ENCODE results near the gene ILF2.

Gene ILF2

GRCh38 chr1:153659175-153659534, 11.6 kb downstream of the ILF2 start (continued):
- TF ChIP-seq ZNF449 (tag by site-specific recombination; IDR thresholded peaks at IDR 0.05): no peak

DNA sequence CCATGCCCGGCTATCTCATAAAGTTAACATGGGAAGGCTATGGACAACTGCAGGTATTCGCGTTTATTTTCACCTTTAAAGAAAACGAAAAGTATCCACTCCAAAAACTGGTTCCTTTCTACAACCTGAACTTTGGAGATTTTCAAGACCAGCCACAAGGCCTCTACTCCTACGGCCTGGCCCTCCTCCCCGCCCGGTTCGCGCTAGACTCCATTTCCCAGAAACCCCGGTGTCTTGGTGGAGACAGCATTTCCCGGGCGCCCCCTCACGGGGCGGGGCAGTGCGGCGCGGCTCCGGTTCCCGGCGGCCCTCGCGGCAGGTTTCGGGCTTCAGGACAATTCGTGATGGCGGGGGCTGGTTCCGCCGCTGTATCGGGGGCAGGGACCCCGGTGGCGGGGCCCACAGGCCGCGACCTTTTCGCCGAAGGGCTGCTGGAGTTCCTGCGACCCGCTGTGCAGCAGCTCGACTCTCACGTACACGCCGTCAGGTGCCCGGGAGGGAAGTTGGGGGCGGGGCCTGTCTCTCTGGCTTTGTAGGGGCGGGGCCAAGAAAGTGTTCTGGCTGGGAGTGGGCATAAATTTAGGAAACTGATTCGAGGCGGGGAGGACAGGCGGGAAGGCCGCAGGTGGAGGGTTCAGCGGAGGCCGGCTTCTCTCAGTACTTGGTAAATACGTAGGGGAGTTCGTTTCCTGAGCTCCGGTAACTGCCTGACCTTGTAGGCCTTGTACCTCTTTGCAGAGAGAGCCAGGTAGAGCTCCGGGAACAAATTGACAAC, 12.2 kb downstream of the ILF2 start, which contains the start of gene SNAPIN:
Gene SNAPIN, plus strand, starts transcription at position 304 of the 775 bp plus-strand sequence. Its CDS starts 41 bp downstream, at position 345.
- CTCF ChIA-PET: interaction anchor here (0.9 to 2.4 kb wide), 2 partner anchors 10 to 148 kb away, joined by 3 to 9 read pairs; no protein-coding TSS in a partner anchor
- POLR2A ChIA-PET: interaction anchor here (0.6 to 2.8 kb wide), 8 partner anchors 10 to 328 kb away, joined by 3 to 24 read pairs (median 5); partner anchors contain the start of genes CHTOP, S100A1, S100A13 and SLC27A3
- peaks cover 23 to 42% of the 10 kb centered on the region in 2 experiments for H3K36me3 ChIP-seq (ENCODE audit: control insufficient read depth in 2 of 2, insufficient read depth in 1 of 2, low read length in 2 of 2)
- H3K9me3 ChIP-seq (ENCODE audit: control insufficient read depth, insufficient read depth, low read depth, low read length): no peaks in the 10 kb centered on the region
- H3K4me1 ChIP-seq (ENCODE audit: control insufficient read depth, insufficient read depth, low read length): 0 out of 2 replicates have a peak, but pooled peaks cover 2% of the 10 kb centered on the region
- H3K27ac ChIP-seq (ENCODE audit: extremely low read depth, low read depth, low read length): peak within 1 kb of the TSS; percentile 78
- peak within 1 kb of the TSS; percentile 87 for H3K4me3 ChIP-seq (ENCODE audit: low read depth, low read length)
- TF ChIP-seq KLF10 (tag by site-specific recombination; IDR thresholded peaks at IDR 0.05): peak; percentile 38; the same call in 1 of the 2 replicates
- peak; percentile 41; the same call in 1 of the 2 replicates for TF ChIP-seq ZNF660 (tag by site-specific recombination; IDR thresholded peaks at IDR 0.05)
- no peak for TF ChIP-seq ZNF426 (tag by site-specific recombination; IDR thresholded peaks at IDR 0.05)
- no peak for TF ChIP-seq ZNF555 (tag by site-specific recombination; conservative IDR thresholded peaks at IDR 0.05)
- no peak for TF ChIP-seq ZNF239 (tag by site-specific recombination; IDR thresholded peaks at IDR 0.05)
- no peak for TF ChIP-seq ZNF114 (tag by site-specific recombination; IDR thresholded peaks at IDR 0.05)
- TF ChIP-seq ZNF292 (tag by site-specific recombination; IDR thresholded peaks at IDR 0.05; ENCODE audit: borderline replicate concordance, low read depth): no peak
- TF ChIP-seq ZNF335 (tag by site-specific recombination; conservative IDR thresholded peaks at IDR 0.05): peak; percentile 97
- TF ChIP-seq HOXC10 (CRISPR knock-in tag; IDR thresholded peaks at IDR 0.05): no peak
- TF ChIP-seq, protein P1, sequence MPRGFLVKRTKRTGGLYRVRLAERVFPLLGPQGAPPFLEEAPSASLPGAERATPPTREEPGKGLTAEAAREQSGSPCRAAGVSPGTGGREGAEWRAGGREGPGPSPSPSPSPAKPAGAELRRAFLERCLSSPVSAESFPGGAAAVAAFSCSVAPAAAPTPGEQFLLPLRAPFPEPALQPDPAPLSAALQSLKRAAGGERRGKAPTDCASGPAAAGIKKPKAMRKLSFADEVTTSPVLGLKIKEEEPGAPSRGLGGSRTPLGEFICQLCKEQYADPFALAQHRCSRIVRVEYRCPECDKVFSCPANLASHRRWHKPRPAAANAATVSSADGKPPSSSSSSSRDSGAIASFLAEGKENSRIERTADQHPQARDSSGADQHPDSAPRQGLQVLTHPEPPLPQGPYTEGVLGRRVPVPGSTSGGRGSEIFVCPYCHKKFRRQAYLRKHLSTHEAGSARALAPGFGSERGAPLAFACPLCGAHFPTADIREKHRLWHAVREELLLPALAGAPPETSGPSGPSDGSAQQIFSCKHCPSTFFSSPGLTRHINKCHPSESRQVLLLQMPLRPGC (tag by site-specific recombination; IDR thresholded peaks at IDR 0.05): no peak
- no peak for TF ChIP-seq ZNF571 (tag by site-specific recombination; IDR thresholded peaks at IDR 0.05)
- TF ChIP-seq, protein P2, sequence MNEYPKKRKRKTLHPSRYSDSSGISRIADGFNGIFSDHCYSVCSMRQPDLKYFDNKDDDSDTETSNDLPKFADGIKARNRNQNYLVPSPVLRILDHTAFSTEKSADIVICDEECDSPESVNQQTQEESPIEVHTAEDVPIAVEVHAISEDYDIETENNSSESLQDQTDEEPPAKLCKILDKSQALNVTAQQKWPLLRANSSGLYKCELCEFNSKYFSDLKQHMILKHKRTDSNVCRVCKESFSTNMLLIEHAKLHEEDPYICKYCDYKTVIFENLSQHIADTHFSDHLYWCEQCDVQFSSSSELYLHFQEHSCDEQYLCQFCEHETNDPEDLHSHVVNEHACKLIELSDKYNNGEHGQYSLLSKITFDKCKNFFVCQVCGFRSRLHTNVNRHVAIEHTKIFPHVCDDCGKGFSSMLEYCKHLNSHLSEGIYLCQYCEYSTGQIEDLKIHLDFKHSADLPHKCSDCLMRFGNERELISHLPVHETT (tag by site-specific recombination; IDR thresholded peaks at IDR 0.05): no peak
- TF ChIP-seq ZNF791 (tag by site-specific recombination; IDR thresholded peaks at IDR 0.05): no peak
- no peak for TF ChIP-seq ZNF792 (tag by site-specific recombination; IDR thresholded peaks at IDR 0.05)
- peak; percentile 55 for TF ChIP-seq GLIS2 (tag by site-specific recombination; IDR thresholded peaks at IDR 0.05)
- no peak for TF ChIP-seq ZNF302 (tag by site-specific recombination; IDR thresholded peaks at IDR 0.05; ENCODE audit: low read depth)
- TF ChIP-seq WT1 (tag by site-specific recombination; IDR thresholded peaks at IDR 0.05): no peak
- peak; percentile 81 for TF ChIP-seq KLF9 (tag by site-specific recombination; IDR thresholded peaks at IDR 0.05; ENCODE audit: low read depth)
- peak; percentile 90 for TF ChIP-seq ZFP69B (tag by site-specific recombination; IDR thresholded peaks at IDR 0.05)
- TF ChIP-seq ZNF341 (tag by site-specific recombination; IDR thresholded peaks at IDR 0.05; ENCODE audit: low read depth): 0 out of 2 replicates have a peak, but pooled peaks have one; percentile 28
- 0 out of 2 replicates have a peak, but pooled peaks have one; percentile 42 for TF ChIP-seq KLF1 (tag by site-specific recombination; IDR thresholded peaks at IDR 0.05)
- no peak for TF ChIP-seq GLIS1 (tag by site-specific recombination; IDR thresholded peaks at IDR 0.05)
- TF ChIP-seq, protein P3, sequence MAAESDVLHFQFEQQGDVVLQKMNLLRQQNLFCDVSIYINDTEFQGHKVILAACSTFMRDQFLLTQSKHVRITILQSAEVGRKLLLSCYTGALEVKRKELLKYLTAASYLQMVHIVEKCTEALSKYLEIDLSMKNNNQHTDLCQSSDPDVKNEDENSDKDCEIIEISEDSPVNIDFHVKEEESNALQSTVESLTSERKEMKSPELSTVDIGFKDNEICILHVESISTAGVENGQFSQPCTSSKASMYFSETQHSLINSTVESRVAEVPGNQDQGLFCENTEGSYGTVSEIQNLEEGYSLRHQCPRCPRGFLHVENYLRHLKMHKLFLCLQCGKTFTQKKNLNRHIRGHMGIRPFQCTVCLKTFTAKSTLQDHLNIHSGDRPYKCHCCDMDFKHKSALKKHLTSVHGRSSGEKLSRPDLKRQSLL (tag by site-specific recombination; IDR thresholded peaks at IDR 0.05): no peak
- no peak for TF ChIP-seq ZBTB49 (tag by site-specific recombination; IDR thresholded peaks at IDR 0.05; ENCODE audit: low read depth)
- TF ChIP-seq ZNF623 (tag by site-specific recombination; IDR thresholded peaks at IDR 0.05): no peak
- no peak for TF ChIP-seq FEZF1 (tag by site-specific recombination; IDR thresholded peaks at IDR 0.05)
- peak; percentile 96 for TF ChIP-seq ZBTB48 (tag by site-specific recombination; IDR thresholded peaks at IDR 0.05)
- TF ChIP-seq ZNF48 (tag by site-specific recombination; IDR thresholded peaks at IDR 0.05): no peak
